Activated CD4-positive, alpha-beta memory T cell treated with anti-CD3 and anti-CD28 coated beads, Interleukin-2, amount 10 ng/mL, durations not matched to agents 7 days and 5 days (primary cell): ENCODE measurements around the gene CA6. TPM values are rescaled to one million over a fixed set of nuclear protein-coding genes. Genes with fewer than 3 reads are reported as not detected.
"Not testable (repeated sequence)": the region's sequence is repeated elsewhere in the genome, so short reads cannot be mapped to it uniquely, and the experiment has no call there.

Source experiments
- CTCF ChIA-PET: fragments of 350-600 bp; sonication (Branson Sonifier 250); formaldehyde crosslinking; loops from one replicate; lab custom pipeline; 2021; ENCODE audit warnings: antibody characterized with exemption, inconsistent platforms; lab: Charles Lee
- POLR2A ChIA-PET: fragments of 350-600 bp; sonication (Branson Sonifier 250); formaldehyde crosslinking; loops from one replicate; lab custom pipeline; 2021; ENCODE audit warnings: antibody characterized with exemption; lab: Charles Lee
- DNase-seq: peaks from one replicate; pipeline ENCODE4 v3.0.0-alpha.2; 2020
- H3K27ac Mint-ChIP-seq: one replicate; pipeline ENCODE4 v1.8.0; 2021; ENCODE audit warnings: mild to moderate bottlenecking, mixed read lengths
- H3K27me3 Mint-ChIP-seq: one replicate; pipeline ENCODE4 v1.8.0; 2021; ENCODE audit warnings: mixed read lengths
- H3K36me3 Mint-ChIP-seq: one replicate; pipeline ENCODE4 v1.8.0; 2021; ENCODE audit warnings: low read depth, mixed read lengths
- H3K4me1 Mint-ChIP-seq: one replicate; pipeline ENCODE4 v1.8.0; 2021; ENCODE audit warnings: mixed read lengths
- H3K4me3 Mint-ChIP-seq: one replicate; pipeline ENCODE4 v1.8.0; 2021; ENCODE audit warnings: mild to moderate bottlenecking, mixed read lengths
- H3K9me3 Mint-ChIP-seq: one replicate; pipeline ENCODE4 v1.8.0; 2021; ENCODE audit warnings: mixed read lengths
- total RNA-seq, 2 experiments: library from RNA; stranded (reverse); gene quantifications; one replicate each; pipeline ENCODE4 v1.2.3, GENCODE V29; 2021

The CA6 gene
- total RNA-seq, 2 experiments from 2014 or later, result 0.18 TPM; not detected in 1

GRCh38 chr1:8955406-8955805 lies 9.7 kb downstream of the CA6 start:
- ChIA-PET CTCF (interaction anchor here (1.2 kb wide), 1 partner anchor 49 kb away, joined by 3 read pairs; no protein-coding TSS in a partner anchor), POLR2A (interaction anchor here (0.8 kb wide), 1 partner anchor 9 kb away, joined by 3 read pairs; no protein-coding TSS in a partner anchor)
- peaks cover 9% of the 10 kb centered on the region for H3K9me3 Mint-ChIP-seq
- no peak overlapping the region for H3K4me3 Mint-ChIP-seq
- H3K27ac Mint-ChIP-seq, result no peak overlapping the region
- H3K4me1 Mint-ChIP-seq, result peaks cover 34% of the 10 kb centered on the region
- no peaks in the 10 kb centered on the region for H3K27me3 Mint-ChIP-seq
- no peak for DNase-seq
- peaks cover 16% of the 10 kb centered on the region for H3K36me3 Mint-ChIP-seq

- CTCF ChIA-PET, result no interaction called here
- H3K36me3 Mint-ChIP-seq, result peaks cover 19% of the 10 kb centered on the region
- no peak overlapping the region for H3K27ac Mint-ChIP-seq
- peaks cover 29% of the 10 kb centered on the region for H3K4me1 Mint-ChIP-seq
- DNase-seq, result no peak
- H3K4me3 Mint-ChIP-seq, result no peak overlapping the region
- POLR2A ChIA-PET, result interaction anchor here (0.6 kb wide), 1 partner anchor 100 kb away, joined by 3 read pairs; no protein-coding TSS in a partner anchor
- H3K9me3 Mint-ChIP-seq, result peaks cover 12% of the 10 kb centered on the region
- no peaks in the 10 kb centered on the region for H3K27me3 Mint-ChIP-seq
Measured at GRCh38 chr1:8956461-8957349, 11.0 kb downstream of the CA6 start.

- POLR2A ChIA-PET, result interaction anchor here (0.8 to 1.3 kb wide), 5 partner anchors 13 to 85 kb away, joined by 3 to 5 read pairs (median 4); partner anchors contain the start of gene ENO1
- H3K4me3 Mint-ChIP-seq, result no peak overlapping the region
- H3K27me3 Mint-ChIP-seq, result no peaks in the 10 kb centered on the region
- peaks cover 15% of the 10 kb centered on the region for H3K9me3 Mint-ChIP-seq
- CTCF ChIA-PET, result interaction anchor here (0.6 to 3.1 kb wide), 21 partner anchors 10 to 158 kb away, joined by 3 to 36 read pairs (median 7); no protein-coding TSS in a partner anchor
- H3K4me1 Mint-ChIP-seq, result peaks cover 71% of the 10 kb centered on the region
- H3K36me3 Mint-ChIP-seq, result peaks cover 63% of the 10 kb centered on the region
- DNase-seq, result peak; percentile 56
- peak overlapping the region; percentile 54 for H3K27ac Mint-ChIP-seq
Measured at GRCh38 chr1:8962812-8963530, 17.3 kb downstream of the CA6 start.

- POLR2A ChIA-PET, result interaction anchor here (0.9 to 1.3 kb wide), 4 partner anchors 24 to 86 kb away, joined by 3 to 5 read pairs (median 4); partner anchors contain the start of gene ENO1
- H3K9me3 Mint-ChIP-seq, result peaks cover 11% of the 10 kb centered on the region
- H3K27me3 Mint-ChIP-seq, result no peaks in the 10 kb centered on the region
- H3K4me1 Mint-ChIP-seq, result peaks cover 73% of the 10 kb centered on the region
- peaks cover 66% of the 10 kb centered on the region for H3K36me3 Mint-ChIP-seq
- no peak overlapping the region for H3K4me3 Mint-ChIP-seq
- no peak for DNase-seq
- CTCF ChIA-PET, result interaction anchor here (0.6 to 3.1 kb wide), 14 partner anchors 11 to 281 kb away, joined by 3 to 36 read pairs (median 8); no protein-coding TSS in a partner anchor
- no peak overlapping the region for H3K27ac Mint-ChIP-seq
Measured at GRCh38 chr1:8963963-8964362, 18.3 kb downstream of the CA6 start.

GRCh38 chr1:8965121-8965820 lies 19.6 kb downstream of the CA6 start:
- no peak for DNase-seq
- peaks cover 69% of the 10 kb centered on the region for H3K36me3 Mint-ChIP-seq
- ChIA-PET CTCF (interaction anchor here (0.5 to 2.8 kb wide), 2 partner anchors 40 to 137 kb away, joined by 3 to 24 read pairs; no protein-coding TSS in a partner anchor), POLR2A (no interaction called here)
- H3K4me3 Mint-ChIP-seq, result no peak overlapping the region
- H3K27me3 Mint-ChIP-seq, result no peaks in the 10 kb centered on the region
- H3K9me3 Mint-ChIP-seq, result peaks cover 8% of the 10 kb centered on the region
- H3K4me1 Mint-ChIP-seq, result peaks cover 73% of the 10 kb centered on the region
- peak overlapping the region; percentile 70 for H3K27ac Mint-ChIP-seq

- peaks cover 3% of the 10 kb centered on the region for H3K9me3 Mint-ChIP-seq
- peaks cover 77% of the 10 kb centered on the region for H3K4me1 Mint-ChIP-seq
- H3K27me3 Mint-ChIP-seq, result no peaks in the 10 kb centered on the region
- no peak overlapping the region for H3K4me3 Mint-ChIP-seq
- peaks cover 65% of the 10 kb centered on the region for H3K36me3 Mint-ChIP-seq
- ChIA-PET POLR2A (interaction anchor here (0.7 to 1.8 kb wide), 4 partner anchors 13 to 49 kb away, joined by 4 to 5 read pairs (median 4); no protein-coding TSS in a partner anchor), CTCF (interaction anchor here (0.5 to 2.9 kb wide), 2 partner anchors 38 to 1557 kb away, joined by 3 to 11 read pairs; no protein-coding TSS in a partner anchor)
- H3K27ac Mint-ChIP-seq, result peak overlapping the region; percentile 6
- no peak for DNase-seq
Measured at GRCh38 chr1:8966606-8967005, 20.9 kb downstream of the CA6 start.

DNA sequence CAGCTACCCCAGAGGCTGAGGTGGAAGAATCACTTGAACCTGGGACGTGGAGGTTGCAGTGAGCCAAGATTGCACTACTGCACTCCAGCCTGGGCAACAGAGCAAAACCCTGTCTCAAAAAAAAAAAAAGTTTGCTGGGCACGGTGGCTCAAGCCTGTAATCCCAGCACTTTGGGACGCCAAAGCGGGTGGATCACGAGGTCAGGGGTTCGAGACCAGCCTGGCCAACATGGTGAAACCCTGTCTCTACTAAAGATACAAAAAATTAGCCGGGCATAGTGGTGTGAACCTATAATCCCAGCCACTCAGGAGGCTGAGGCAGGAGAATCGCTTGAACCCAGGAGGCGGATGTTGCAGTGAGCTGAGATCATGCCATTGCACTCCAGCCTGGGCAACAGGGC lies 23.2 kb downstream of the CA6 start:
- DNase-seq, H3K27me3 Mint-ChIP-seq, H3K9me3 Mint-ChIP-seq: not testable (repeated sequence)
- Mint-ChIP-seq H3K27ac (peak overlapping the region; percentile 99), H3K36me3 (peaks cover 51% of the 10 kb centered on the region), H3K4me1 (peaks cover 74% of the 10 kb centered on the region), H3K4me3 (peak overlapping the region; percentile 98)
- POLR2A ChIA-PET, result interaction anchor here (0.7 to 1.4 kb wide), 3 partner anchors 17 to 29 kb away, joined by 3 read pairs; no protein-coding TSS in a partner anchor
- CTCF ChIA-PET, result interaction anchor here (2.9 kb wide), 1 partner anchor 36 kb away, joined by 11 read pairs; no protein-coding TSS in a partner anchor

DNA sequence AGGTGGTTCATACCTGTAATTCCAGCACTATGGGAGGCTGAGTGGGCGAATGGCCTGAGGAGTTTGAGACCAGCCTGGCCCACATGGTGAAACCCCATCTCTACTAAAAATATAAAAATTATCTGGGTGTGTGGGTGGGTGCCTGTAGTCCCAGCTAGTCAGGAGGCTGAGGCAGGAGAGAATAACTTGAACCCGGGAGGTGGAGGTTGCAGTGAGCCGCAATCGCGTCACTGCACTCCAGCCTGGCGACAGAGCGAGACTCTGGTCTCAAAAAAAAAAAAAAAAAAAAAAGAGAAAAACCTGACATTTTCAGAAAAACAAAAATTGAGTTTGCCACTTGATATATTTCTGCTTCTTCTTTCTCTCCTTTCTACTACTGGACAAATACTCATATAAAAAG lies 24.3 kb downstream of the CA6 start:
- DNase-seq, result no peak
- H3K27me3 Mint-ChIP-seq, result no peaks in the 10 kb centered on the region
- ChIA-PET CTCF (interaction anchor here (0.9 to 2.4 kb wide), 9 partner anchors 10 to 90 kb away, joined by 3 to 25 read pairs (median 13); partner anchors contain the start of gene CA6), POLR2A (interaction anchor here (1.5 to 2.7 kb wide), 8 partner anchors 11 to 103 kb away, joined by 4 to 26 read pairs (median 8); partner anchors contain the start of genes CA6 and ENO1)
- peak overlapping the region; percentile 99 for H3K27ac Mint-ChIP-seq
- peak overlapping the region; percentile 98 for H3K4me3 Mint-ChIP-seq
- H3K36me3 Mint-ChIP-seq, result peaks cover 42% of the 10 kb centered on the region
- no peaks in the 10 kb centered on the region for H3K9me3 Mint-ChIP-seq
- peaks cover 64% of the 10 kb centered on the region for H3K4me1 Mint-ChIP-seq

DNA sequence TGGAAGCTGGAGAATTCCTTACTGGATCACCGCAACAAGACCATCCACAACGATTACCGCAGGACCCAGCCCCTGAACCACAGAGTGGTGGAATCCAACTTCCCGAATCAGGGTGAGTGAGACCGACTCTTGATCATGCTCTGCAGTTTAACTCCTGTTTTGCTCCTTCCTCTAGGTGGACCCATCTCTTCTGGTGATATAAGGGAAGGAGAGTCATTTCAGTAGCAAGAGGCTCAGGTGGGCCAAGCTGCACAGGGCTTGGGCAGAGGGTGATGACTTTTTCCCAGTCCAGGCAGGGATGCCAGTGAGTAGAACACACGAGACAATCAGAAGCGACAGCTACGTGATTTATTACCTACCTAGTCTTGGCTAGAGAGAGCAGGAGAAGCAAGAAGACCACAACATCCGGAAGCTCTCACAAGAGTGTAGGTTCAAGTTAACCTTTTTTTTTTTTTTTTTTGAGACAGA lies 25.2 kb downstream of the CA6 start:
- peak; percentile 57 for DNase-seq
- H3K4me1 Mint-ChIP-seq, result peaks cover 56% of the 10 kb centered on the region
- H3K4me3 Mint-ChIP-seq, result peak overlapping the region; percentile 98
- H3K9me3 Mint-ChIP-seq, result no peaks in the 10 kb centered on the region
- peaks cover 35% of the 10 kb centered on the region for H3K36me3 Mint-ChIP-seq
- POLR2A ChIA-PET, result interaction anchor here (0.8 to 2.7 kb wide), 16 partner anchors 9 to 112 kb away, joined by 3 to 26 read pairs (median 4); partner anchors contain the start of genes CA6 and ENO1
- H3K27ac Mint-ChIP-seq, result peak overlapping the region; percentile 99
- H3K27me3 Mint-ChIP-seq, result no peaks in the 10 kb centered on the region
- CTCF ChIA-PET, result interaction anchor here (0.7 to 2.4 kb wide), 13 partner anchors 9 to 91 kb away, joined by 3 to 25 read pairs (median 7); partner anchors contain the start of gene CA6

DNA sequence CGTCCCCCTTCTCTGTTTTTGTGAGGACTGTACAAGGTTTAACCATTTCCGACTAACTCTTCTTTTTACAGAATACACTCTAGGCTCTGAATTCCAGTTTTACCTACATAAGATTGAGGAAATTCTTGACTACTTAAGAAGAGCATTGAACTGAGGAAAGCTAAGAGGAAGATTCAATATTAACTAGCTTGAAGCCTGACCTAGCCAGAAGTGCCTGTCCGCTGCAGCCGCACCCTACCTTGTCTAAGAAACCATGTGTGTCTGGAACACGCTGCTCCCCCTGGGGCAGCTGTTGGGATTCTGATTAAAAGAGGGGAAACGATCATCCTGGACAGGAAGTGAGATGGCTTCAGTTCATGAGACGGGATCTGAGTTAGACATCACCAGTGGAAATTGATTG lies 28.9 kb downstream of the CA6 start:
- no peak for DNase-seq
- peaks cover 5% of the 10 kb centered on the region for H3K27me3 Mint-ChIP-seq
- H3K36me3 Mint-ChIP-seq, result peaks cover 7% of the 10 kb centered on the region
- CTCF ChIA-PET, result interaction anchor here (1.2 kb wide), 1 partner anchor 13 kb away, joined by 4 read pairs; no protein-coding TSS in a partner anchor
- H3K9me3 Mint-ChIP-seq, result no peaks in the 10 kb centered on the region
- H3K27ac Mint-ChIP-seq, result no peak overlapping the region
- peaks cover 26% of the 10 kb centered on the region for H3K4me1 Mint-ChIP-seq
- POLR2A ChIA-PET, result no interaction called here
- no peak overlapping the region for H3K4me3 Mint-ChIP-seq

DNA sequence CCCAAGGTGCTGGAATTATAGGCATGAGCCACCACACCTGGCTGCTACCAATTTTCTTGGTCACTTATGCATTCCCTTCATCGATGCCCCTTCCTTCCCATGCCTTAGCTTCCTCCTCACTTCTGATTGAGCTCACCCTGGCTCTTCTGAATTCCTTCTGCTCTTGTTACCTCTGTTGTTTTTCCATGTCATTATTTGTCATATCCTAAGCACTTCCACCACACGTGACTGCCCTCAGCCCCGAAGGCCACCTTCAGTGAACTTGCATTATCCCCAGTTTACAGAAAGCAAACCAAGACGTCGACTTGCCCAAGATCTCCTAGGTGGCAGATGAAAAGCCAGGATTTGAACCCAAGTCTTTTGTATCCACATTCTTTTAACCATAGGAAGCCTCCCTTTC lies 30.7 kb downstream of the CA6 start:
- H3K4me1 Mint-ChIP-seq, result peaks cover 17% of the 10 kb centered on the region
- POLR2A ChIA-PET, result no interaction called here
- no peaks in the 10 kb centered on the region for H3K9me3 Mint-ChIP-seq

More for the DNA sequence above, 30.7 kb downstream of the CA6 start:
- CTCF ChIA-PET, result interaction anchor here (2.0 kb wide), 1 partner anchor 29 kb away, joined by 5 read pairs; no protein-coding TSS in a partner anchor
- Mint-ChIP-seq H3K27ac (no peak overlapping the region), H3K27me3 (peaks cover 7% of the 10 kb centered on the region), H3K36me3 (no peaks in the 10 kb centered on the region), H3K4me3 (no peak overlapping the region)
- no peak for DNase-seq
